Astrocyte of the cerebellum (primary cell): ENCODE measurements around the gene RSRC1.

ENCODE experiments used
- DNase-seq: peaks from one replicate; pipeline ENCODE4 v3.0.0-alpha.2; 2011; ENCODE audit warnings: low read depth
- H3K4me3 ChIP-seq: 2 replicates; pipeline ENCODE4 v1.5.1; 2011; ENCODE audit warnings: mild to moderate bottlenecking, low read depth, low read length, moderate library complexity
- CTCF ChIP-seq: IDR thresholded peaks from 2 replicates; pipeline ENCODE4 v1.5.1; 2012; ENCODE audit warnings: low read length, low read depth, moderate library complexity, mild to moderate bottlenecking; ENCODE audit errors: missing control alignments
- in situ Hi-C: cut with HindIII; loops from 2 replicates; pipeline ENCODE4 v1.10.0; 2017; ENCODE audit warnings: low sequenced_read_pairs

The RSRC1 gene

GRCh38 chr3:158094235-158095110, 15.4 kb upstream of the RSRC1 start:
- no peak overlapping the region for H3K4me3 ChIP-seq
- no peak for DNase-seq
- TF ChIP-seq CTCF: no peak
- in situ Hi-C loops: no loop called here

- TF ChIP-seq CTCF: no peak
- H3K4me3 ChIP-seq: no peak overlapping the region
- in situ Hi-C loops: no loop called here
- DNase-seq: no peak
Observed at GRCh38 chr3:158095111-158095813, 14.6 kb upstream of the RSRC1 start.

- TF ChIP-seq CTCF: no peak
- in situ Hi-C loops: no loop called here
- H3K4me3 ChIP-seq: no peak overlapping the region
- DNase-seq: no peak
Observed at GRCh38 chr3:158095814-158096704, 13.8 kb upstream of the RSRC1 start.

- in situ Hi-C loops: no loop called here
- TF ChIP-seq CTCF: no peak
- DNase-seq: no peak
- no peak overlapping the region for H3K4me3 ChIP-seq
Observed at GRCh38 chr3:158097081-158097592, 12.8 kb upstream of the RSRC1 start.

- peak overlapping the region; percentile 42 for H3K4me3 ChIP-seq
- in situ Hi-C loops: no loop called here
- TF ChIP-seq CTCF: no peak
- no peak for DNase-seq
Observed at GRCh38 chr3:158097593-158098308, 12.1 kb upstream of the RSRC1 start.

- DNase-seq: no peak
- peak overlapping the region; percentile 42 for H3K4me3 ChIP-seq
- in situ Hi-C loops: no loop called here
- no peak for TF ChIP-seq CTCF
Observed at GRCh38 chr3:158098309-158098639, 11.6 kb upstream of the RSRC1 start.
